PFSK-1 (cell line): ENCODE data around the gene SPTB.

Experiments used
- FOXP2 ChIP-seq: optimal IDR thresholded peaks from 2 replicates; pipeline ENCODE3; 2011; ENCODE audit warnings: borderline replicate concordance, control low read depth, inconsistent platforms; ENCODE audit not compliant: insufficient read depth; ENCODE audit errors: extremely low read length, extremely low read depth
- POLR2AphosphoS5 ChIP-seq: IDR thresholded peaks from 2 replicates; pipeline ENCODE4 v1.6.1; 2012; ENCODE audit warnings: low read depth, mild to moderate bottlenecking, control low read depth, low read length, moderate library complexity
- REST ChIP-seq, 2 experiments: IDR thresholded peaks; 2 replicates each; pipeline versions ENCODE4 v1.6.1 to v1.8.0; 2011 to 2012; ENCODE audit warnings: low read depth in 2 of 2, low read length in 2 of 2, control low read depth in 1 of 2, inconsistent platforms in 1 of 2, mild to moderate bottlenecking in 1 of 2, moderate library complexity in 1 of 2; ENCODE audit not compliant: insufficient read depth in 1 of 2
- SIN3A ChIP-seq: IDR thresholded peaks from 2 replicates; pipeline ENCODE4 v1.6.1; 2012; ENCODE audit warnings: mild to moderate bottlenecking, low read length, moderate library complexity, borderline replicate concordance; ENCODE audit not compliant: insufficient read depth
- TAF1 ChIP-seq: IDR thresholded peaks from 2 replicates; pipeline ENCODE4 v1.6.1; 2012; ENCODE audit warnings: low read length, control low read depth, borderline replicate concordance; ENCODE audit not compliant: insufficient read depth

The SPTB gene

GRCh38 chr14:64721899-64722298, 157.8 kb downstream of the SPTB start:
- no peak for TF ChIP-seq REST (IDR thresholded peaks at IDR 0.05; ENCODE audit: insufficient read depth in 1 of 2, low read depth in 2 of 2, low read length in 2 of 2)
- no peak for TF ChIP-seq POLR2AphosphoS5
- no peak for TF ChIP-seq TAF1
- TF ChIP-seq FOXP2 = no peak
- TF ChIP-seq SIN3A = no peak

GRCh38 chr14:64721391-64721791, 158.3 kb downstream of the SPTB start:
- TF ChIP-seq FOXP2 = no peak
- TF ChIP-seq REST (IDR thresholded peaks at IDR 0.05; ENCODE audit: insufficient read depth in 1 of 2, low read depth in 2 of 2, low read length in 2 of 2) = no peak
- TF ChIP-seq SIN3A = no peak
- no peak for TF ChIP-seq TAF1
- TF ChIP-seq POLR2AphosphoS5 = no peak

GRCh38 chr14:64720131-64720576, 159.6 kb downstream of the SPTB start:
- TF ChIP-seq POLR2AphosphoS5 (no peak), SIN3A (no peak), TAF1 (no peak), FOXP2 (no peak), REST (IDR thresholded peaks at IDR 0.05; ENCODE audit: insufficient read depth in 1 of 2, low read depth in 2 of 2, low read length in 2 of 2) (no peak)

- no peak for TF ChIP-seq REST (IDR thresholded peaks at IDR 0.05; ENCODE audit: insufficient read depth in 1 of 2, low read depth in 2 of 2, low read length in 2 of 2)
- TF ChIP-seq TAF1 = no peak
- no peak for TF ChIP-seq SIN3A
- no peak for TF ChIP-seq POLR2AphosphoS5
- TF ChIP-seq FOXP2 = no peak
Measured at GRCh38 chr14:64719601-64720000, 160.1 kb downstream of the SPTB start.

- no peak for TF ChIP-seq TAF1
- no peak for TF ChIP-seq SIN3A
- no peak for TF ChIP-seq FOXP2
- no peak for TF ChIP-seq REST (IDR thresholded peaks at IDR 0.05; ENCODE audit: insufficient read depth in 1 of 2, low read depth in 2 of 2, low read length in 2 of 2)
- TF ChIP-seq POLR2AphosphoS5 = no peak
Measured at GRCh38 chr14:64718762-64719161, 160.9 kb downstream of the SPTB start.
